KOPT-K1 (cell line): Measurements from ENCODE around the gene TTC23.

Source experiments
- H3K27ac ChIP-seq: fragments of 200-600 bp; sonication (generic); 2 replicates; pipeline ENCODE4 v1.5.1; 2016; ENCODE audit warnings: antibody characterized with exemption, mild to moderate bottlenecking, low read depth, low read length; ENCODE audit not compliant: poor library complexity, severe bottlenecking
- H3K36me3 ChIP-seq: fragments of 200-600 bp; sonication (generic); 2 replicates; pipeline ENCODE4 v1.5.1; 2017; ENCODE audit warnings: antibody characterized with exemption, mild to moderate bottlenecking, low read length, moderate library complexity; ENCODE audit not compliant: insufficient read depth
- H3K9me3 ChIP-seq: fragments of 200-600 bp; sonication (generic); 2 replicates; pipeline ENCODE4 v1.5.1; 2017; ENCODE audit warnings: antibody characterized with exemption, low read length, mild to moderate bottlenecking; ENCODE audit not compliant: insufficient read depth, poor library complexity, severe bottlenecking

TTC23 gene, protein sequence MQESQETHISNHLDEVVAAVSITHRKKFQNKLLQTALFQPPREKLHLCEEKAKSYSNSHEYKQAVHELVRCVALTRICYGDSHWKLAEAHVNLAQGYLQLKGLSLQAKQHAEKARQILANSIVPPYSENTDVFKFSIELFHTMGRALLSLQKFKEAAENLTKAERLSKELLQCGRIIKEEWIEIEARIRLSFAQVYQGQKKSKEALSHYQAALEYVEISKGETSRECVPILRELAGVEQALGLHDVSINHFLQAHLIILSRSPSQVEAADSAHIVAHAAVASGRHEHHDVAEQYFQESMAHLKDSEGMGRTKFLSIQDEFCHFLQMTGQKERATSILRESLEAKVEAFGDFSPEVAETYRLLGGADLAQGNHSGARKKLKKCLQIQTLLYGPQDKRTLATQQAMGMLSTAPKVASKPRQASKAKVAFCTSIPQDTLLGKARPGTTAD

DNA sequence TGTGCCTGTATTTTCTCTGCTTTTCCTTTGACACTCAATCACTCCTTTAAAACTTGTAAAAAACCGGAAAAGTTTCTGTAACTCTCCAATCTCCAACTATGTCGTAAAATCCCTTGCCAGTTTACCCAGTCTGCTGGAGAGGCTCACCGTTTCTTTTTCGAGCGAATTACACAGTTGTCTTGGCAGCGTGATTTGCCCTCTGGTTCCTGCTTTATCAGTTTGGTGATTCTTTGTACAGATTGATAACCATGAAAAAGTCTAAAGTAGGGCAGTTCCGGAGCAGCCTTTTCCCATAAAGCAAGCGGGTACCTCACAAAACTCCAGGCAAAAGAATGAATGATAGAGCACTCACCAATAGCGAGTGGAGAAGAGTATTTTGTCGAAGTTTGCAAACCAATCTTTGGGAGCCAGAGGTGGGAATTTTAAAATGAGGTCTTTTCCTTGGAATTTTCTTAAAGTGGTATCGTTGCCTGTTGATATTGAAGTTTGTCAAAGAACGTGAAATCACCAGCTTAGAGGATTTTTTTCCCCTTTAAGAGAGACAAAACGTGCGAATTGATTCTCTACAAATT, at the start of gene TTC23:
Gene TTC23 (minus strand): TSS at position 312 of the 572 bp plus-strand sequence. CDS start 20,869 bp downstream, outside the sequence.
- no peaks in the 10 kb centered on the region for H3K9me3 ChIP-seq
- no peaks in the 10 kb centered on the region for H3K36me3 ChIP-seq
- H3K27ac ChIP-seq = no peak within 1 kb of the TSS

DNA sequence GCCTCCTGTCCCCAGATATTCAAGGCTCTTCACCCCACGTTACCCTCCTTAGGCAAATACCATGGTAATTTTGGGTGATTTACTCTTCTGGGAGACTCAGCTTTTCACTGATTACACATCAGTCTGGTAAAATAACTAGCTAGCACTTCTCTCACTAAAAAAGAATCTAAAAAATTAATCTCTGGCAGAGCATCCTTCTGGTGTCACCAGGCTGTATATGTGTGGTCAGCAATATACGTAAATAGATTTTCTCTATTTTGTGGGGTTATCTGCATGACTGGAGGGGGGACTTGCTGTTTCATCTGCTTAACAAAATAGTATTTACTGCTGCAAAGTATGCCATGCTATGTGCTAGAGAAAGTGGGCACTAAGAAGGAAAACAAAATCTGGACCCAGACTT, 47.0 kb upstream of the TTC23 start:
- peaks cover 62% of the 10 kb centered on the region for H3K36me3 ChIP-seq

DNA sequence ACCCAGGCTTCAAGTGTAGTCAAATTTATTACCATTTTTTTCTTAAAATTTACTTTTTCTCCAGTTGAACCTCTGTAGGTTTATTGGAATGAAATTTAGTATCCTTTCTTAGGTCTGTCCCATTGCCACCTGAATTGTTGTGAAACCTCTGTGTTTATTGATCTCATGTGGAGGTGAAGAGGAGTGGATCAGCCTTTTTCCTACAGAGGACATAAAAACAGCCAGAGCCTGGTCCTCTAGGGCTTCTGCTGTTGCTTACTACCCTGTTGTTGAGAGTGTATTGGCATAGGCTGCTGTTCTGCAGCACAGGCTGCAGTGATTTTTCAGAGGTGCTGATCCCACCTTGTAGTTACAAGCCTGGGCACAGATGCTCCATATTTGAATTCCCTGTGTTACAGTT, 46.5 kb upstream of the TTC23 start:
- Histone ChIP-seq H3K27ac (no peak overlapping the region), H3K36me3 (peaks cover 66% of the 10 kb centered on the region), H3K9me3 (no peaks in the 10 kb centered on the region)

More for the DNA sequence above, 47.0 kb upstream of the TTC23 start:
- no peaks in the 10 kb centered on the region for H3K9me3 ChIP-seq
- H3K27ac ChIP-seq = no peak overlapping the region

DNA sequence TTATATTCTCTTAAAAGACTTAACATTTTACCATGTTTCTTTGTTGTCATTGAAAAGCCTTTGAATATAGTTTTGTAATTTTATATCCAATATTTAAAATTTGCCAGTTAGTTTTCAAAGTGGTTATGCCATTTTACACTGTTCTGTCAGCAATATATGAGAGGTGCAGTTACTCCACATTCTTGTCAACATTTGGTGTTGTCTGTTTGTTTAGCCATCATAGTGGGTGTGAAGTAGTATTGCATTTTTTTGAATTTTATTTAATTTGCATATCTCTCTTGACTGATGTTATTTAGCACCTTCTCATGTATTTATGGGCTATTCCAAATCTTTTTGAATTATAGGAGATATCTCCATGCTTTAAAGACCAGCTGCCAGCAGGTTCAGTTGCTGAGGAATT, 42.3 kb upstream of the TTC23 start:
- Histone ChIP-seq H3K9me3 (no peaks in the 10 kb centered on the region), H3K27ac (no peak overlapping the region), H3K36me3 (peaks cover 83% of the 10 kb centered on the region)

DNA sequence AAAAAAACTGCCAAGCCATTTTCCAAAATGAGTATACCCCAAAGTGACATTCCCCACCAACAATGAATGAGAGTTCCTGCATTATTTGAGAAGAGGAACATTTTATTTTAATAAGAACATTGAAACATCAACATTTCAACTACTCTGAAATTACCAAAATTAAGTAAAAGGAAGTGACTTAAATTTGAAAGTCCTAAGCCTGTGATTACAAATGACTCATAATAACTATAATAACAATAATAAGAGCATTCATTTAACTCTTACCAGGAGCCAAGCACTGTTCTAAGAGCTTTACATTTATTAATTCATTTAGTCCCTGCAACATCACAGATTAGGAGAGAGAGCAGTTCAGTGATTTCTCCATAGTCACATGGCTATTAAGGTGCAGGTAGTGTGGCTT, 34.3 kb upstream of the TTC23 start:
- Histone ChIP-seq H3K9me3 (no peaks in the 10 kb centered on the region), H3K27ac (peak overlapping the region; percentile 97), H3K36me3 (peaks cover 15% of the 10 kb centered on the region)

DNA sequence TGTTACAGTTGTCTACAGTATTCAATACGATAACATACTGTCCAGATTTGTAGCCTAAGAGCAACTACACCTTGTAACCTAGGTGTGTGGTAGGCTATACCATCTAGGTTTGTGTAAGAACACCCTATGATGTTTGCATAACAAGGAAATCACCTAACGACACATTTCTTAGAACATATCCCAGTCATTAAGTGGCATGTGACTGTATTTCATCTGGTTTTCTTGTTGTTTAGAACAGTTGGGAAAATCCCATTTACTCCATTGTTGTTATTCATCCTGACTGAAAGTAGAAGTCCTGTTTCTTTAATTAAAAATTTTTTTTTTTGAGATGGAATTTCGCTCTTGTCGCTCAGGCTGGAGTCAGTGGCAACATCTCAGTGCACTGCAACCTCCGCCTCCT, 33.2 kb upstream of the TTC23 start:
- Histone ChIP-seq H3K27ac (peak overlapping the region; percentile 97), H3K36me3 (peaks cover 3% of the 10 kb centered on the region; the same call in 1 of the 2 replicates), H3K9me3 (no peaks in the 10 kb centered on the region)

DNA sequence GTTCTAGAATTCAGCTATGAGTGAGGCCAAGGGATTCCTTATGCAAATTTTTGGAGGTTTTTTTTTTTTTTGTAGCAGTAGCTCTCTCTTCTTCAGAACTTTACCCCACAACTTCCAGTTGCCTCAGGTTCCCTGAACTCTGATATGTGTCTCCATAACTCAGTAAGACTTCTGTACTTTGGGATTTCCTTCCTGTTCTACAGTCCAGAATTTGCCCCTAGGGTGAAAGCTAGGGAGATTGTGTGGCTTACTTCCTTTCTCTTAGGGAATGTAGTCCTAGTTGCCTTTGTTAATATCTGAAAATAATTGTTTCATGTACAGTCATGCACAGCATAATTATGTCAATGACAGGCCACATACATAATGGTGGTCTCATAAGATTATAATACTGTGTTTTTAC, 32.7 kb upstream of the TTC23 start:
- H3K9me3 ChIP-seq = no peaks in the 10 kb centered on the region
- no peaks in the 10 kb centered on the region for H3K36me3 ChIP-seq
- peak overlapping the region; percentile 97 for H3K27ac ChIP-seq

DNA sequence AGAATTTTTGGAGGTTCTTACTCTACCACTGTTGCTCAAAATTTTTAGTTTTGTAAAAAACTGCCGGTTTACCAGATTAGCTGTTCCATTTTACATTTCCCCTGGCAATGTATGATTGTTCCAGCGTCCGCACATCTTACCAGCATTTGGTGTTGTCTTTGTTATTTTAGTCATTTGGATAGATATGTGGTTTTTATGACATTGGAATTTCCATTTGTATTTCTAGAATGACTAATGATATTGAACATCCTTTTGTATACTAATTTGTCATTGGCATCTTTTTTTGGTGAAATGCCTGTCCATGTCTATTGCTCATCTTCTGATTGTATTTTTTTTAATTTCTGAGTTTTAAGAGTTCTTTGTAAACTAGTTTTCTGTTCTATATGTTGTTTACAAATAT, 30.4 kb upstream of the TTC23 start:
- no peaks in the 10 kb centered on the region for H3K9me3 ChIP-seq
- no peaks in the 10 kb centered on the region for H3K36me3 ChIP-seq
- H3K27ac ChIP-seq = peak overlapping the region; percentile 97

DNA sequence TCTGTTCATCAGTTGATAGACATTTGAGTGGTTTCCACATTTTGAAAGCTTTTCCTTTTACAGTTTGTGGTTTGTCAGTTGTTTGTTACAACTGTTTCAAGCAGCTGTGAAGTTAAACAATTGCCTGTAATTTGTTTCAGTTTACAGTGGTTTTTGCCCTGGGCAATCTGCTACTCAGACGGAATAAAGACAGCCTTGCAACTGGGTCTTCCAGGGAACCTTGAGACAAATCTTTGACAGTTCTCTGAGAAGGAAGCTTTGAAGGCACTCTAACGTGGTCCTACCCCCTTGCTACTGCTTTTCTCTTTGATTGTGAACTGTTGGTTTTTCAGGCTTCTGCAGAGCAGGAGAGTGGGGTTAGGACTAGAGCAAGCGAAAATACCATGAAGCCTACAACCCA, 29.9 kb upstream of the TTC23 start:
- Histone ChIP-seq H3K9me3 (no peaks in the 10 kb centered on the region), H3K36me3 (no peaks in the 10 kb centered on the region), H3K27ac (peak overlapping the region; percentile 97)

DNA sequence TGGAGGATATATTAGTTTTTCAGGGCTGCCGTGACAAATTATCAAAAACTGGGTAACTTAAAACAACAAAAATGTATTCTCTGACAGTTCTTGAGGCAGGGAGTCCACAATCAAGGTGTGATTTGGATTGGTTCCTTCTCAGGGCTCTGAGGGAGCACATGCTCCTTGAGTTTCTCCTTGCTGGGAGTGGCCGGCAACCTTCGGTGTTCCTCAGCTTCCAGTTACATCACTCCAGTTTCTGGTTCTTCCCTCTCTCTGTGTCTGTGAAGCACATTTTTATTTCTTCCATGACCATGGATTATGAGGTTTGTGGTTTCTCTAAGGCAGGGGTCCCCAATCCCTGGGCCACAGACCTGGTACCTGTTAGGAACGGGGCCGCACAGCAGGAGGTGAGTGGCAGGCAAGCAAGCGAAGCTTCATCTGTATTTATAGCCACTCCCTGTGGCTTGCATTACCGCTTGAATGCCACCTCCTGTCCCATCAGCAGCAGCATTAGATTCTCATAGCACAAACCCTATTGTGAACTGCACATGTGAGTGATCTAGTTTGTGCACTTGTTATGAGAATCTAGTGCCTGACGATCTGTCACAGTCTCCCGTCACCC, 26.2 kb upstream of the TTC23 start:
- Histone ChIP-seq H3K9me3 (no peaks in the 10 kb centered on the region), H3K36me3 (no peaks in the 10 kb centered on the region), H3K27ac (peak overlapping the region; percentile 97)

DNA sequence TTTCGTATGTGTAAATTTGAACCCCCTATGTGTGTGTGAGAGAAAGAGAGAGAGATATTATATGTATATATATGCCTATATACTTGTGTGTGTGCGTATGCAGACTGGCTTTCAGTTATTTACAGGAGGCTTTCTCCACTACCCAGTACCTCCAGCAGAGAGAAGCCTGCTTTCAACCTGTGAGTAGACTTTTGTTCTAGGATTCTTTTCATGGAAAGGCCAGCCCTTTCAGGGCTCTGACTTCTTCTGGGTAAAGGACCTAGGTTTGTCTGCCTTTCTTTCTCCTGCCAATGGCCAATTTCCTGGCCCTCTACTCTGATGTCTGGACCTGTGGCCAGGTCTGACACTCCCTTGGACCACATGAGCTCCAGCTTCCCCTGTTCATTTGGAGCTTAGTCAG, 25.7 kb upstream of the TTC23 start:
- H3K9me3 ChIP-seq = no peaks in the 10 kb centered on the region
- H3K36me3 ChIP-seq = no peaks in the 10 kb centered on the region
- H3K27ac ChIP-seq = peak overlapping the region; percentile 97

DNA sequence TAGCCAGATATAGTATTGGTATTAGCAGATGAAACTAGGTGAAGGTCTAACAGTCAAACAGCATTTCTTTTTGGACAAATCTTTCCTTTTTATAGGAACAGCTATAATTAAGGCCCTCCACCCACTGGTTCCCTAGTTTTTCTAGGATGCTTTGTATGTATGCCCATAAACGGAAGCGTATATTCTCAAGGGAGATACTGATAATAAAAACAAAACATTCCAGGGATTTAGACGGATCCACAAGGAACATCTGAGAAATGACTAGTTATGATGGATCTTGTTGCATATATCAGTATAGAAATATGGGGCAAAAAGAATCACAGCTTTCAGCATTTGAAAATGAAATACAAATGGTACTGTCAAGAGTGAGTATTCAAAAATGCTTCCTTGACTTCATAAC, 24.4 kb upstream of the TTC23 start:
- H3K9me3 ChIP-seq = no peaks in the 10 kb centered on the region
- peak overlapping the region; percentile 97 for H3K27ac ChIP-seq
- no peaks in the 10 kb centered on the region for H3K36me3 ChIP-seq

DNA sequence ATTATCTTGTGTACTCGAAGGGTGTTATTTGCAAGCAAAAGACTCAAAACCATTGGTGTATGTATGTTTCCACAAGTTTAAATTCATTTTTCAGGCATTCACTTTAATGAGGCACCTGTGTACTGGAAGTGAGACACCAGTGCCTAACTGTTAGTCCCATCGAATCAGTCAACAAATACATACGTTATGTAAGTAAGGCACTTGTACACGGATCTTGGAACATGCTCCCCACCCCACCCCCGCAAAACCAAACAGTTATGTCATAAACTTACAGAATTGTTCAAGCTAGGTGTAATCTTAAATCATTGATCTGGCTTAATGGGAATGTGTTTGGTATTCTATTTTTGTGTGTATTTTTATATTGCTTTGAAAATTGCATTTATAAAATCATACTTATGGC, 19.1 kb upstream of the TTC23 start:
- Histone ChIP-seq H3K9me3 (no peaks in the 10 kb centered on the region), H3K27ac (no peak overlapping the region), H3K36me3 (no peaks in the 10 kb centered on the region)

DNA sequence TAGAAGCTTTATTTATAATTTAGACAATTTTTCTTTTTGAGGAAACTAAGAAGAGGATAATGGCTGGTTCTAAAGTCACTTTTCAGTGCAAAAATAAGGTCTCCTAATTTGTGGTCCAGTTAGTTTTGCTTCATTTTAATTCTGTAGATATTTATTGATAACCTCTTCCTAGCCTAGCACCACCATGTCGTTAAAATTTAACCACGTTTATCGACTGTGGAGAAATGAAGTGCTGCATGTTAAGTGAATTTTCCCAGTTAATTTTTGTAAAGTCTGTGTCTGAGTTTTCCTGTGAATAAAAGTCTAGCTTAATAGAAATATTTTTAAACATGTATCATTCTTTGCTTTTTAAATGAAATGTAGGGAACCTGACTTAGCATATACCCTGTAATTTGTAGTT, 18.6 kb upstream of the TTC23 start:
- H3K27ac ChIP-seq = no peak overlapping the region
- no peaks in the 10 kb centered on the region for H3K36me3 ChIP-seq
- no peaks in the 10 kb centered on the region for H3K9me3 ChIP-seq

DNA sequence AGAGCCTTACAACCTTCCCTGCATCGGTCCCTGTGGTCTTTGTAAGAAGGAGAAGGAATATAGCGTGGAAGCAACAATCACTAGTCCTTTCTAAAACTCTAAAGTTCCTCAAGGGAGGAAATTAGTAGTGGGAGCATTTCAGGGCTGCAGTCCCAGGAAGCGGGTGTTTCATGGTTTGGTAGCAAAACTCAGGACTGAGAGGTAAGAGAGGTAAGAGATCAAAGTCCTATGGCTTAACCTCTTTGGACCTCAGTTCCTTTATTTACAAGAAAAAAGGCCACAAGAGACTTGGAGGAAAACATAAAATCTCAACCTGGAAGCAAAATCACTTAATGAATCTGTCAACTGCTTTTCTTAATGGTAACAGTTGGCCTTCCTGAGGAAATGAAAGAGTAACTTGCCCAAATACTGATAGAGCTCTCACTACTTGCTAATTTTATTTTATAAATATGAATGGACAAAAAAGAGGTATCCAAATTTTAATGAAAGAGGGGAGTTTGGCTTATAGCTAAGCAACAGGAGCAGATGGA, 16.2 kb upstream of the TTC23 start:
- H3K9me3 ChIP-seq = no peaks in the 10 kb centered on the region
- H3K27ac ChIP-seq = no peak overlapping the region
- no peaks in the 10 kb centered on the region for H3K36me3 ChIP-seq
